Activated naive CD8-positive, alpha-beta T cell treated with anti-CD3 and anti-CD28 coated beads, Interleukin-2, amount 50 U/mL, for 24 hours (primary cell): ENCODE data around the gene TBC1D9.

Experiments used
- ATAC-seq: fragments of 150-1000 bp; cut with Tn5 transposase; one replicate; pipeline ENCODE4 v1.10.0; 2021
- DNase-seq: peaks from one replicate; pipeline ENCODE4 v3.0.0; 2021
- H3K27ac Mint-ChIP-seq: one replicate; pipeline ENCODE4 v1.8.0; 2021; ENCODE audit warnings: mild to moderate bottlenecking, mixed read lengths
- H3K27me3 Mint-ChIP-seq: one replicate; pipeline ENCODE4 v1.8.0; 2021; ENCODE audit warnings: mixed read lengths
- H3K36me3 Mint-ChIP-seq: one replicate; pipeline ENCODE4 v1.8.0; 2021; ENCODE audit warnings: low read depth, mixed read lengths
- H3K4me1 Mint-ChIP-seq: one replicate; pipeline ENCODE4 v1.8.0; 2021; ENCODE audit warnings: mixed read lengths
- H3K4me3 Mint-ChIP-seq: one replicate; pipeline ENCODE4 v1.8.0; 2021; ENCODE audit warnings: mild to moderate bottlenecking, moderate library complexity, mixed read lengths
- H3K9me3 Mint-ChIP-seq: one replicate; pipeline ENCODE4 v1.8.0; 2021; ENCODE audit warnings: mixed read lengths

Gene TBC1D9

GRCh38 chr4:140595065-140595464, 161.1 kb downstream of the TBC1D9 start:
- Mint-ChIP-seq H3K27ac (no peak overlapping the region), H3K4me3 (no peak overlapping the region), H3K27me3 (peaks cover 36% of the 10 kb centered on the region), H3K36me3 (no peaks in the 10 kb centered on the region), H3K9me3 (no peaks in the 10 kb centered on the region), H3K4me1 (no peaks in the 10 kb centered on the region)
- ATAC-seq (no peak), DNase-seq (no peak)

GRCh38 chr4:140584439-140584838, 171.7 kb downstream of the TBC1D9 start:
- Mint-ChIP-seq H3K9me3 (no peaks in the 10 kb centered on the region), H3K27me3 (peaks cover 14% of the 10 kb centered on the region), H3K36me3 (no peaks in the 10 kb centered on the region), H3K27ac (no peak overlapping the region), H3K4me3 (no peak overlapping the region), H3K4me1 (no peaks in the 10 kb centered on the region)
- ATAC-seq (no peak), DNase-seq (no peak)

- H3K27ac Mint-ChIP-seq: no peak overlapping the region
- H3K4me3 Mint-ChIP-seq: no peak overlapping the region
- DNase-seq (no peak), ATAC-seq (no peak)
- H3K9me3 Mint-ChIP-seq: no peaks in the 10 kb centered on the region
- H3K36me3 Mint-ChIP-seq: no peaks in the 10 kb centered on the region
- peaks cover 2% of the 10 kb centered on the region for H3K4me1 Mint-ChIP-seq
- H3K27me3 Mint-ChIP-seq: peaks cover 42% of the 10 kb centered on the region
Observed at GRCh38 chr4:140581078-140581477, 175.1 kb downstream of the TBC1D9 start.

- no peak for ATAC-seq
- DNase-seq: no peak
- Mint-ChIP-seq H3K36me3 (no peaks in the 10 kb centered on the region), H3K27me3 (peaks cover 43% of the 10 kb centered on the region), H3K4me1 (peaks cover 2% of the 10 kb centered on the region), H3K9me3 (no peaks in the 10 kb centered on the region), H3K27ac (no peak overlapping the region), H3K4me3 (no peak overlapping the region)
Observed at GRCh38 chr4:140579278-140579677, 176.9 kb downstream of the TBC1D9 start.

GRCh38 chr4:140575489-140575888, 180.7 kb downstream of the TBC1D9 start:
- no peak for DNase-seq
- ATAC-seq: no peak
- Mint-ChIP-seq H3K4me3 (no peak overlapping the region), H3K27ac (no peak overlapping the region), H3K9me3 (peaks cover 11% of the 10 kb centered on the region), H3K36me3 (peaks cover 2% of the 10 kb centered on the region), H3K27me3 (peaks cover 65% of the 10 kb centered on the region), H3K4me1 (peaks cover 2% of the 10 kb centered on the region)

GRCh38 chr4:140571620-140572019, 184.6 kb downstream of the TBC1D9 start:
- Mint-ChIP-seq H3K36me3 (peaks cover 2% of the 10 kb centered on the region), H3K27me3 (peaks cover 68% of the 10 kb centered on the region), H3K4me1 (peaks cover 19% of the 10 kb centered on the region), H3K27ac (no peak overlapping the region), H3K9me3 (peaks cover 15% of the 10 kb centered on the region), H3K4me3 (no peak overlapping the region)
- DNase-seq (no peak), ATAC-seq (no peak)
